ENCODE results near the gene NECTIN4. TPM values are rescaled to one million over a fixed set of nuclear protein-coding genes. Genes with fewer than 3 reads are reported as not detected.

NECTIN4 gene
- total and polyA plus RNA-seq, 2 of the 13 experiments (the other 11 are each of a cell fraction or from before 2014, with no cell fraction given), result 5.9 to 12.4 TPM

GRCh38 chr1:161045736-161046604, 43.4 kb downstream of the NECTIN4 start, which contains the start of gene USF1 (continued):
- no peak for TF ChIP-seq SSRP1 (CRISPR knock-in tag; IDR thresholded peaks at IDR 0.05)
- no peak for TF ChIP-seq ZNF558 (CRISPR knock-in tag; IDR thresholded peaks at IDR 0.05; ENCODE audit: borderline replicate concordance)
- TF ChIP-seq CREB1 (IDR thresholded peaks at IDR 0.05), result peak; percentile 45
- peak; percentile 94 for TF ChIP-seq CREB1 (CRISPR knock-in tag; IDR thresholded peaks at IDR 0.05)
- TF ChIP-seq FOXP1 (IDR thresholded peaks at IDR 0.05), result no peak
- TF ChIP-seq FOXP1 (CRISPR knock-in tag; IDR thresholded peaks at IDR 0.05), result no peak
- TF ChIP-seq ZNF512B (CRISPR knock-in tag; IDR thresholded peaks at IDR 0.05; ENCODE audit: borderline replicate concordance), result no peak
- TF ChIP-seq ZMAT5 (CRISPR knock-in tag; IDR thresholded peaks at IDR 0.05; ENCODE audit: borderline replicate concordance, low read depth), result no peak
- TF ChIP-seq ZFP62 (CRISPR knock-in tag; IDR thresholded peaks at IDR 0.05), result no peak
- no peak for TF ChIP-seq GLMP (CRISPR knock-in tag; IDR thresholded peaks at IDR 0.05; ENCODE audit: borderline replicate concordance)
- TF ChIP-seq ZNF512 (CRISPR knock-in tag; IDR thresholded peaks at IDR 0.05), result no peak
- no peak for TF ChIP-seq ZNF557 (CRISPR knock-in tag; IDR thresholded peaks at IDR 0.05)
- TF ChIP-seq THAP9 (CRISPR knock-in tag; IDR thresholded peaks at IDR 0.05; ENCODE audit: borderline replicate concordance), result peak; percentile 100
- peak; percentile 76 for TF ChIP-seq TAF1 (CRISPR knock-in tag; IDR thresholded peaks at IDR 0.05)
- no peak for TF ChIP-seq ZNF280B (CRISPR knock-in tag; IDR thresholded peaks at IDR 0.05; ENCODE audit: borderline replicate concordance)
- TF ChIP-seq ZNF18 (CRISPR knock-in tag; IDR thresholded peaks at IDR 0.05; ENCODE audit: insufficient replicate concordance), result no peak

Measured in HepG2 (cell line).